COR-L47 (cell line): ENCODE measurements around the gene MDN1.
"Not testable (repeated sequence)": the region's sequence is repeated elsewhere in the genome, so short reads cannot be mapped to it uniquely, and the experiment has no call there.

Experiments used
- DNase-seq: peaks from one replicate; lab custom pipeline; 2025; lab: John Stamatoyannopoulos, UW

Gene MDN1

GRCh38 chr6:89819336-89820130, at the start of gene MDN1:
Gene MDN1 (minus strand): TSS chr6:89819794. CDS start chr6:89819607, 187 bp downstream.
- DNase-seq: peak; percentile 90

GRCh38 chr6:89866024-89866678, 46.6 kb upstream of the MDN1 start:
- DNase-seq: no peak

- no peak for DNase-seq
These were observed 43.1 kb upstream of the MDN1 start for GRCh38 chr6:89862698-89863097.

- DNase-seq: no peak
These were observed 42.7 kb upstream of the MDN1 start for GRCh38 chr6:89862273-89862672.

GRCh38 chr6:89859744-89860143, 40.1 kb upstream of the MDN1 start:
- DNase-seq: no peak

- no peak for DNase-seq
These were observed 38.4 kb upstream of the MDN1 start for GRCh38 chr6:89858041-89858440.

GRCh38 chr6:89853068-89853467, 33.5 kb upstream of the MDN1 start:
- no peak for DNase-seq

- DNase-seq: not testable (repeated sequence)
These were observed 27.9 kb upstream of the MDN1 start for GRCh38 chr6:89847513-89847912.

- no peak for DNase-seq
These were observed 23.5 kb upstream of the MDN1 start for GRCh38 chr6:89843070-89843469.

- DNase-seq: no peak
These were observed 22.6 kb upstream of the MDN1 start for GRCh38 chr6:89842228-89842627.

GRCh38 chr6:89840538-89840937, 20.9 kb upstream of the MDN1 start:
- DNase-seq: no peak

- no peak for DNase-seq
These were observed 17.1 kb upstream of the MDN1 start for GRCh38 chr6:89836639-89837222.

GRCh38 chr6:89834884-89835792, 15.5 kb upstream of the MDN1 start:
- DNase-seq: no peak

GRCh38 chr6:89830170-89830809, 10.7 kb upstream of the MDN1 start:
- DNase-seq: no peak

- peak; percentile 99 for DNase-seq
These were observed 10.0 kb upstream of the MDN1 start, which contains the start of gene CASP8AP2 for GRCh38 chr6:89829472-89830169. Gene CASP8AP2 (plus strand): TSS chr6:89829880.

- DNase-seq: peak; percentile 53
These were observed 9.4 kb upstream of the MDN1 start for GRCh38 chr6:89828988-89829471.

GRCh38 chr6:89828475-89828987, 8.9 kb upstream of the MDN1 start:
- DNase-seq: not testable (repeated sequence)

GRCh38 chr6:89826029-89826528, 6.5 kb upstream of the MDN1 start:
- no peak for DNase-seq

GRCh38 chr6:89818977-89819335, 638 bp downstream of the MDN1 start:
- no peak for DNase-seq

- no peak for DNase-seq
These were observed 2.1 kb downstream of the MDN1 start for GRCh38 chr6:89817481-89817880.
